HG03521 (cell line): ENCODE measurements around the gene PCDH19.
"Not testable (repeated sequence)": the region's sequence is repeated elsewhere in the genome, so short reads cannot be mapped to it uniquely, and the experiment has no call there.

Experiments used
- ATAC-seq: cut with Tn5 transposase; IDR thresholded peaks from one replicate; pipeline ENCODE4 v1.9.1; 2021; ENCODE audit warnings: mild to moderate bottlenecking, moderate library complexity; ENCODE audit not compliant: unreplicated experiment

The PCDH19 gene, protein sequence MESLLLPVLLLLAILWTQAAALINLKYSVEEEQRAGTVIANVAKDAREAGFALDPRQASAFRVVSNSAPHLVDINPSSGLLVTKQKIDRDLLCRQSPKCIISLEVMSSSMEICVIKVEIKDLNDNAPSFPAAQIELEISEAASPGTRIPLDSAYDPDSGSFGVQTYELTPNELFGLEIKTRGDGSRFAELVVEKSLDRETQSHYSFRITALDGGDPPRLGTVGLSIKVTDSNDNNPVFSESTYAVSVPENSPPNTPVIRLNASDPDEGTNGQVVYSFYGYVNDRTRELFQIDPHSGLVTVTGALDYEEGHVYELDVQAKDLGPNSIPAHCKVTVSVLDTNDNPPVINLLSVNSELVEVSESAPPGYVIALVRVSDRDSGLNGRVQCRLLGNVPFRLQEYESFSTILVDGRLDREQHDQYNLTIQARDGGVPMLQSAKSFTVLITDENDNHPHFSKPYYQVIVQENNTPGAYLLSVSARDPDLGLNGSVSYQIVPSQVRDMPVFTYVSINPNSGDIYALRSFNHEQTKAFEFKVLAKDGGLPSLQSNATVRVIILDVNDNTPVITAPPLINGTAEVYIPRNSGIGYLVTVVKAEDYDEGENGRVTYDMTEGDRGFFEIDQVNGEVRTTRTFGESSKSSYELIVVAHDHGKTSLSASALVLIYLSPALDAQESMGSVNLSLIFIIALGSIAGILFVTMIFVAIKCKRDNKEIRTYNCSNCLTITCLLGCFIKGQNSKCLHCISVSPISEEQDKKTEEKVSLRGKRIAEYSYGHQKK (N-terminal part only)

DNA sequence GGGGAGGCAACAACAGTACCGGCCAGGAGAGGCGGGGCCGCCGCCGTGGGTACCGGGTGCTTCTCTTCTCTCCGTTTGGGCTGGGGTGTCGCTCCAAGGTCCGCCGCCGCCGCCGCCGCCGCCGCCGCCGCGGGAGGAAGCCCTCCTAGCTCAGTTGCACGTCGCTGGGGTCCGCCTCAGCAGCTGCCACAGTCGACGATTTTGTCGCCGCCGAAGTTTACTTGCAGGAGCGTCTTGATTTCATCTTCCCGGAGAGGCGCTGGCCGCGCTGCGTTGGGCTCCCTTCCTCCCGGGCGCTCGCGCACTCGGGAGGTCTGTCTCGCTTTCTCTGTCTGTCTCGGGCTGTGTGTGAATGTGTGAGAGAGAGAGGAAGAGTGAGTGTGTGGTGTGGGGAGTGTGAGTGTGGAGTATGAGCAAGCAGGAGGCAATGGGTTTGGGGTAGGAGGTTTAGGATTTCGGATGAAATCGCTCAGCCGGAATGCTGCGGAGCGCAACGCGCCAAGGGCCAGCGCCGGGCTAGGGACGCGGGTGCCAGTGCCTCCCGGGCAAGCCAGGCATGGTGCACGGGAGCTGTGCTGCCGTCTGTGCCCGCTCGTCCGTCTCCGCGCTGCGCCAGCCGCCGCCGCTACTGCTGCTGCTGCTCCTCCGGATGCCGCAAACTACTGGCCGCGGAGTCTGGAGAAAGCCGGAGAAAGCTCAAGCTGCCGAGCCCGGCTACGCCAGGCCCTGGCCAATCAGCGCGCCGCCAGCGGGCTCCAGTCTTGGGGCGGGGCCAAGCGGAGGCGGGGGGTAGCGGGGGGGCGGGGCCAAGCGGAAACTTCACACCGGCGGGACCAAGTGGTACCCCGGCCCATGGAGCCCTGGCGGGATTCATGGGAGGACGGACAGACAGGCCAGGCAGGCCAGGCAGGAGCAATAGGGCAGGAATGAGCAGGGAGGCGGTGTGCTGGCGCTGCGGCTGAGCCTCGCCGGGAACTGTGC, at the start of gene PCDH19:
TSS of gene PCDH19 (minus strand) at position 664 of the 981 bp plus-strand sequence. CDS start 1,676 bp downstream, outside the sequence.
- no peak for ATAC-seq

DNA sequence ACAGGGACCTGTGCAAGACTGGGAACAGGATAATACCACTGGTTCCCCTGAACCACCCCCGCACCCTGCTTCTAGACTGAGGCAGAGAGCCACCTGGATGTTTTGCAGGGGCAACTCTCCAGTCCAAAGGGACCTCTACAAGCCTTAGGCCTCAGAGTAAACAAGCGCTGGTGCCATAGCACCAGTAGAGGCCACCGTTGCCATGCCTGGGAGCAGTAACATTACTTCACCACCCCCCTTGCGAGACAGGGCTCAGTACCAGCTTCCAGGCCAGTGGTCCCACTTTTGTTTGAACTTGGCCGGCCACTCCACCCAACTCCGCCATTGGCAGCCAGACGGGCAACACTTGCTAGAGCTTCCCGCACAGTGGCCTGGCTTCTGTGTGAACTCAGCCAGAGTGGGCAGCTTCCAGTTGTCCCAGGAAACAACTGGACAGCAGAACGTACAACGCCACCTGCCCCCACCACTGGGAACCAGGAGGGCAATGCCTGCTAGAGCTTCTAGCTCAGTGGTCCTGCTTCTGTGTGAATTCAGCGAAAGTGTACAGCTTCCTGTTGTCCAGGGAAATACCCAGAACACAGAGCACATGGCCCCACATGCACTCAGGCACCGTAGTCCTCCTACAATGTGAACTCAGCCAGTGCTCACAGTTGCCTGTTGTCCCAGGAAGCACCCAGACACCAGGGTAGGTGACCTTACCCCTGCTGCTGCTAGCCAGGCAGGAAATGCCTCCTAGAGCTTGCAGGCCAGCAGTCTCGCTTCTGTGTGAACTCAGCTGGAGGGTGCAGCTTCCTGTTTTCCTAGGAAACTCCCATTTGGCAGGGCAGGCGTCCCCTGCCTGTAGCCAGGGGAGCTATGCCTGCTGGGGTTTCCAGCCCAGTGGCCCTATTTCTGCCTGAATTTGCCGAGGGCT, 39.9 kb upstream of the PCDH19 start:
- no peak for ATAC-seq

DNA sequence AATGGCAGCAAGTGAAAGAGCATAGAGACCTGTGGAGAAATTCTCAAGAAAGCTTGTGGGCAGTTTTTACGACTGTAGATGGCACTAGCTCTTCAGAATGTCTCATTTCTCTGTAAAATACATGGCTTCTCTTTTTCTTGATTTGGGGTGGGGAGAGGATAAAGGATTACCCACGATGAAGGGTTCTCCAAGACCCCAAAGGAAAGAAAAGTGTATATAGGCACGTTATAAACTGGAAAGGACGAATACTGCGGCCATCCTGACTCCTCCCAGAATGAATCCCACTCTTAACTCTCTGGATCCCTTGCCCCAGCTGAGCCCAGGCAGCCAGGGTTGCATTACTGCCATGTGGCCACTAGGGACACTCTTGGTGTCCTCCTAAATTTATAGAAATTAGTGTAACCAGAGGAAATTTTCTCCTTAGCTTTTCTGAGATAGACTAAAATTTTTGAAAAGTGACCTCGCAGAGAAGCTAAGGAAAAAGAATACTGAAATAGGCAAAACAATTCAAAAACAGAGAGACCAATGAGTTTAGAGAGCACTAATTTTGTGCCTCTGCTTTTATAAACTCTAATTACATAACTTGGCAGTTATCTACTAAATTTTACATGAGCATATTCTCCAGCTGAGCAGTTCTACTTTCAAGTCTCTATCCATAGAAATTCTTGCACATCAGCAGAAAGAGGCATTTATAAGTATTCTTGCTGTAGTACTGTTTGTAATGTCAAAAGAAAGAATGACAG, 37.8 kb upstream of the PCDH19 start:
- no peak for ATAC-seq

DNA sequence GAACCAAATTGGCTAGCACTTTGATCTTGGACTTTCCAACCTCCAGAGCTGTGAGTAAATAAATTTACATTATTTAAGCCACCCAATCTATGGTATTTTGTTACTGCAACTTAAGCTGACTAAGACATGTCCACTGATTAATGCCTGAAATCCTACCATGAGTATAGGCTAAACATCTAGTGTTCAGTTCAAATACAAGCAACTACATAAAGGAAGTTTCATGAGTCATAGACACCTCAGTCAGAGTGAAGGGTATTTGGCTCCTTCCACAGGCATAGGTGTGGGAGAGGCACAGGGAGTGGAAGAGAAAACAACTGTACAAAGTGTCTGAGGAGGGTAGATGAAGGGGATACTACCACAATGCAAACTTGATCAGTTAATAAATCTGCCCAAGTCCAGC, 35.5 kb upstream of the PCDH19 start:
- no peak for ATAC-seq

DNA sequence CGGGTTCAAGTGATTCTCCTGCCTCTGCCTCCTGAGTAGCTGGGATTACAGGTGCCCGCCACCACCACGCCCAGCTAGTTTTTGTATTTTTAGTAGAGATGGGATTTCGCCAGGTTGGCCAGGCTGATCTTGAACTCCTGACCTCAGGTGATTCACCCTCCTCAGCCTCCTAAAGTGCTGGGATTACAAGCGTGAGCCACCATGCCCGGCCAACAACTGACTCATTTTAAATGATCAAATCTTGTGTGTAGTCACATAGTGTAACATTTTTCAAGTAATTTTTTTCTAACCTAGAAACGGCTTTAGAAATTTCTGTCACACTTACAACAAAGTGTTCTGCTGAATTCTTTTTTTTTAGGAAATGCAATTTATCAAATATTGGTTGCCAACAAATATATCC, 31.2 kb upstream of the PCDH19 start:
- ATAC-seq, result not testable (repeated sequence)

DNA sequence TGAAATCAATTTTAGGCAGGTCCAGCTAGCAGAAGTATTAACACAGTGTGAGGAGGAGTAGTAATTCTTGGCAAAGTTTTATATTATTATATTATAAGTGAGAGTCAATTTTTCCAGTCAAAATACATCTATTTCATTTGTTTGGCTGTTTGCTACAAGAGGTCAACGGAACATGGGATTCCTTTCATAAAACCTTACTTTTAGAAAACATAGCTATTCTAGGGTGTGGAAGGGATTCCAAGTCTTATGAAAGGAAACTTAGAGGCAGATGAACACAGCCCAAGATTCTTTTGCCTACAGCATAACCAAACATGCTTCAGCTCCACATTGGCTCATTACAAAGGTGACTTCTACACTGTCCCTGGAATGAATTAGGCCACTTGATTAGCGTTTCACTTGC, 29.9 kb upstream of the PCDH19 start:
- no peak for ATAC-seq

DNA sequence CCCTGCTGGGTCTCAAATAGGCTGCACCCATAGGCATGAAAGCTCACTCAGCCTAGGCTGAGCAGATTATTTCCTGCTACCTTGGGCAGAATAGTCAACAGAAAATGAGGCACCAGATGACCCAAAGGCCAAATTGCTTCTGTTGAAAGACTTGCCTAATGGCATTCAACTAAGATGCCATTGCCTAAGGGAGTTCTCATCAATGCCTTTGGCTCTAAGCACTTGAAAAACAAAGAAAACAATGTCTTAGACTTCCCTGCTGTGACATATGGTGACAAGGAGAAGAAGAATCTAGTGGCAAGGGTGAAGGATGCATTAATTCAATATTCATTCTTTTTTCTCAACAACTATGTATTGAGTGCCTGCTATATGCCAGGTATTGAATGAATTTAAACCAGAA, 25.7 kb upstream of the PCDH19 start:
- no peak for ATAC-seq

DNA sequence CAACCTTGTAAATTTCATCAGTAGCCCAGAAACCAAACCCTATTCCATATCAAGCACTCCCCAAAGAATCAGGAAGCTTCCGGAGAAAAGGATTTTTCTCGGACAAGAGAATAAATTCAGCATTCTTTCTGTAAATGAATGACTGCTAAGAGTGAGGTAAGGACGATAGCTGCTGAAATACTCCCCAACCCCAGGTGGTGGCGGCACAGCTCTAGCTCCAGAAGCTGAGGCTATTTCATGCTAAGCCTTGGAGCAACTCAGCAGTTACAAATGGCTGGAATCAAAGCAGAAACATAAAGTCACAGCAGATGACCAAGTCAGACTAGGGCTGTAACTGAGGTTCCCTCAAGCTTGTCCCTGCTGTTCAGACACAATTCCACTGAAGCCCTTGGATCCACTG, 13.9 kb upstream of the PCDH19 start:
- ATAC-seq, result no peak

DNA sequence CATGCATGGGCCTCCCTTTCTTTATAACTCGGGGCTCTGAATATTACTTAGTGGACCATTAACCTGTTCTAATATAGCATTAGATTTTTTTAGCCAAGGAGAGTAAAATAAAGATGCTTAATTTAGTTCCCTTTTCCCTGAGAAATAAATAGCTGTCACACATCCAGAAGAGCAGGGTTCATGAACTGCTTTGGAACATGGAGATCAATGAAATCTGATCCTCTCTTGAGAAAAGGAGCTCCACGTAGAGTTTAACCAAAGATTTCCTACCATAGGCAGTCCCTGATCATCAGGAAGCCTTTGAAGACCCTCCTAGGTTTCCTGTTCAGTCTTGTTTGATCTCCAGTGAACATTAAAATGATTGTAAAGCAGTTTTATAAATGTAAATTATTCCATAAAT, 8.5 kb upstream of the PCDH19 start:
- ATAC-seq, result no peak

DNA sequence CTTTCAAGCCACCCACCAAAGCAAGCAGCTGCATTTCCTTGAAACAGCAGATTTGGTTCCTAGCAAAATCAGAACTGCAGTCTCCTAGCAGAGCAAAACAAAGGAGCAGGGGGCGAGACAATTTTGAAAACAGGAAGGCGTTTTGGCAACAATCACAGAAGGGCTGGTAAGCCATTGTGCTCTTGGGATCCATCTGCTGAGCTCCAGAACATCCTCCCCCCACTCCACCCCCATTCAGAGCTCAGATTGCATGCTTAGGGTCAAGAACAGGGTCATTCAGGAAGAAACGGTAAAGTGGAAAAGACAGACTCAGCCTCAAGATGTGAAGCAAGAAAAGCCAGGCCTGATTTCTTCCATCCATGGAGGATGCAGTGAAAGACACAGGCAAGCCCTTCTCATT, 7.6 kb upstream of the PCDH19 start:
- ATAC-seq, result no peak

DNA sequence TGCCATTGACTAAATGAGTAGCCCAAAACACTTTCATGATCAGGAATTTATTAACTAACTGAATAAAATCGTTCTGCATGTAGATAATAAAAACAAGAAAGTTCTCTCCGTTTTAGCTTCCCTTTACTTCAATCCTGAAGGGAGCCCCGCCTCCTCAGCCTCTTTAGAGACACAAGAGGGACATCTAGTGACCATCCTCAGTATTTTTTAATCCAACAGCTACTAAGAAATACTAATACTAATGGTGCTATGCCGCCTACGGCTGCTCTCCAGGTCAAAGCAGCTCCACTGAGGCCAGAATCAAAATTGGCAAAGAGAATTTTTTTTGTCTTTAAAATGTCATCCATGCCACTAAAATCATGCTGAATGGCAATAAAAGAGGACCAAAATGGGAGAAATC, 3.2 kb upstream of the PCDH19 start:
- no peak for ATAC-seq

DNA sequence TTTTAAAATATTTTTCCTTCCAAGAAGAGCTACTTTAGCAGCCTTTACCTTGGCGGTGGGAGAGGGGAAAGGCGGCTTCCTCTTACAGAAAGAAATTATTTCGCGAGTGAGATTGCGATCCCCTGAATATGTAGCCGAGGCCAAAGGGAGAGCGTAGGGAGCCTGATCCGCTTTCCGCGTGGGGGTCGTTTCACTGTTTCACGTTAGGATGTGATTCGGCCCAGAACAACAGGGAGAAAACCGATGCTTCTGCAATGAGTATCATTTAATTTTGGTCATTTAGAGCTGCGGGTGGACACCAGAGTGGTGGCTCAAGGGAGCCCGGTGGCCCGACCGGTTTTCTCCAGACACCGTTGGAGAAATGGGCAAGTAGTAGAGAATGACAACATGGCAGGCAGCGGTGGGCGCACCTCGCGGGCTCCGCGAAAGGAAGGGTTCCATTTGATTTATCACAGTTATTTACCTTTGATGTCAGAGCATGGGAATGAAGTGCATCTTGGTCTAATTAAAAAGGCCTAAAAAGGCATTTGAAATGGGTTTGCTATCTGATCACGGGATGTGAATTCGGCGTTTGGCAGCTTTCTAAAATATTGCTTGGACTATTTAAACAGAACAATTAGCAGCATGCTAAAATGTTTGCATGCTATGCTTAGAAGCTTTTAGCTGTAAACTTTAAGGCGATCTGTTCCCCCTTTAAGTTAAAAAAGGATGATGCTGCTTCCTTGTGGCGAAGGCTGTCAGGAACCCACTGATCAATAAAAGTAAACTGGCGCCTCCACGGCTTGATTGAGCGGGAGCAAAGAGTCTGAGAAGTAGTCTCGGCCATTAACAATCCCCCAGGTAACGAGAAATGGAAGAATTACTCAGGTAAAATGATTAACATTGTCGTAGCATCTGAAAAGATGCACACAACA, 2.0 kb upstream of the PCDH19 start:
- no peak for ATAC-seq

DNA sequence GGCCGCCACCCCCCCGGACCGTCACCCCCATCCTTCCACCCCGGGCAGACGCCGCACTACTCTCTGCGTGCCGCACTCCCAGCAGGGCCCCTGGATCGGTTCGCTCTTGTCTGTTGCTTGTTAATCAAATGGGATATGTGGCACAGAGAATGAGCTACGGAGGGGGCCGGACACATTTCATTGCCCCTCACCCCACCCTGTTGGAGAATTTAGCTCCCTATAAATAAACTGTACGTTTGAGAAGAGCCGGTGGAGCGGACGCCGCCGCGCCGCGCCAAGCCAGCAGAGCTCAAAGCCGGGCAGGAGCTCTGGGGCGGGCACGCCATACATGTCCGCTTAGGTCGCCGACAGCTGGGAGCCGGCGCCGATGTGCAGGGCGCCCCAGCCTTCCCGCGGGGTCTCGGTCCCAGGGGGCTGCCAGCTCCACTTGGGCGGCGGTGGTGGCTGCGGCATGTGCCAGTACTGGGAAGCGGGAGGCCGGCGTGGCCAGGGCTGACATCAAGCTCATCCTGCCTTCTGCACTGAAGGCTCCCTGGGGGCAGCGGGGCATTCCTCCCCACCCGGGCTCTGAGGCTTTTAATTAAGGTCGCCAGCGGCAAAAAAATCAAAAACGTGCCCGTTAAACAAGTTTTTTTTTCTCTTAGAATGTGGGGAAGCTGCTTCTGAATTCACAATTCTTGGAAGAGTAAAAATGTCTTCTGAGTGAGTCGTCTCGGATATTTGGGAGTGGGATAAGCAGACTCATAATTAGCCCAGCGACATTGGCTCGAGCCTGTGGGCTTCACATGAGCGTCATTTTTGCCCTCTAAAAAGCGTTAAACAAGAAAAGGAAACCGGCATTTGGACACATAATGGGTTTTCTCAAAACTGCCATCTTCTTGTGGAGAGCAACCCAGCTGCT, 1.1 kb upstream of the PCDH19 start:
- no peak for ATAC-seq

DNA sequence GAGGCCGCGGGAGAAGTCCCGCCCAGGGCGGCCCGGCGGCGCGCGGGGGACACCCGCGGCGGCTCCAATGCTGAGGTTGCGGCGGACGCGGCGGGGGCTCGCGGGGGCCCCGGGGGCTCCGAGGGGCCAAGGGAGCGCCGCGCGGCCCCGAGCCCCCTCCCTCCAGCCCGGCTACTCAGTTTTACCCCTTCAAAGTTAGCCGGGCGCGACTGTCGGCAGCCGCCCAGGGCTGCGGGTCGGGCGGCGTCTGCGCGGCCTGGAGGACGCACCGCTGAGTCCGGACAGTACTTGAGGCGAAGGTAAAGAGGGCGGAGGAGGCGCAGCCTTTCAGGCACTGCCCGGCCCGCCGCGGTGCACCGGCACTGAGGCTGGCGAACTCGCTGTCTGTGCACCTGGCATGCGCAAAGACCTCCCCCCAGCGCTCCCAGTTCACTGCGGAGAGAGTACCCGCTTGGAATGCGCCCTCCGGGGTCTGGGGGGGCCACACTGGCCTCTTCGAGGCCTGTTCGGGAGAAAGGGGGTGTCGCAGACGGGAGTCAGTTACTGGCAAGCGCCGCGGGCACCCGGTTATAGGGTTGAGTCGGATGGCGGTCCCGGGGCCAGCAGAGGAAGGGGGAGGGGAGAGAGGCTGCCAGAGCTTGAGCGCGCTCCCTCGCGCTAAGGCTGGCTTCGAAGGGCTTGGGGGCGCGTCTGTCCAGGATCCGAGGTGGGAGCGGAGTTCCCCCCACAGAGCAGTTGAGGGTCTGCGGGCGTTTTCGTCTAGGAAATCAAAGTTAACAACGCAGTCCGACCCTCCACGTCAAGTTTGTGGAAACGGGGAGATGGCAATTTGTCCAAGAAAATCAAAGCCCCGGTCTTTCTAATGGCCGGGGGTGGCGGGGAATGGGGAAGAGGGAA, 1.1 kb downstream of the PCDH19 start:
- ATAC-seq, result no peak

DNA sequence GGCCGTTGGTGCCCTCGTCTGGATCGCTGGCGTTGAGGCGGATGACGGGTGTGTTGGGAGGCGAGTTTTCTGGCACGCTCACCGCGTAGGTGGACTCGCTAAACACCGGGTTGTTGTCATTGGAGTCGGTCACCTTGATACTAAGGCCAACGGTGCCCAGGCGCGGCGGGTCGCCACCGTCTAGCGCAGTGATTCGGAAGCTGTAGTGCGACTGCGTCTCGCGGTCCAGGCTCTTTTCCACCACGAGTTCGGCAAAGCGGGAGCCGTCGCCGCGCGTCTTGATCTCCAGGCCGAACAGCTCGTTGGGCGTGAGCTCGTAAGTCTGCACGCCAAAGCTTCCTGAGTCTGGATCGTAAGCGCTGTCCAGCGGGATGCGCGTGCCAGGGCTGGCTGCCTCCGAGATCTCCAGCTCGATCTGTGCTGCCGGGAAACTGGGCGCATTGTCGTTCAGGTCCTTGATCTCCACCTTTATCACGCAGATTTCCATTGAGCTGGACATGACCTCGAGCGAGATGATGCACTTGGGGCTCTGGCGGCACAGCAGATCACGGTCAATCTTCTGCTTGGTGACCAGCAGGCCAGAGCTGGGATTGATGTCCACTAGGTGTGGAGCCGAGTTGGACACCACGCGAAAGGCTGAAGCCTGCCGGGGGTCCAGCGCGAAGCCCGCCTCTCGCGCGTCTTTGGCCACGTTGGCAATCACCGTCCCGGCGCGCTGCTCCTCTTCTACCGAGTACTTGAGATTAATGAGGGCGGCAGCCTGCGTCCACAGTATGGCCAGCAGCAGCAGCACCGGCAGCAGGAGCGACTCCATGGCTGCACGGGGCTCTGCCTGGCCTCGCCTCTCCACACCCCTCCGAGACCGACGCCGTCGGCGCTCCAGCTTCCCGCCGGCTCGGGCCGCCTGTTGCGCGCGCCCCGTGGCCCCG, 2.0 kb downstream of the PCDH19 start:
- no peak for ATAC-seq
